Measurements from ENCODE around the gene AKAP11. TPM values are rescaled to one million over a fixed set of nuclear protein-coding genes. Genes with fewer than 3 reads are reported as not detected.

Gene AKAP11
- total and polyA plus RNA-seq, 2 experiments from 2014 or later = 4.4 to 30.6 TPM

DNA sequence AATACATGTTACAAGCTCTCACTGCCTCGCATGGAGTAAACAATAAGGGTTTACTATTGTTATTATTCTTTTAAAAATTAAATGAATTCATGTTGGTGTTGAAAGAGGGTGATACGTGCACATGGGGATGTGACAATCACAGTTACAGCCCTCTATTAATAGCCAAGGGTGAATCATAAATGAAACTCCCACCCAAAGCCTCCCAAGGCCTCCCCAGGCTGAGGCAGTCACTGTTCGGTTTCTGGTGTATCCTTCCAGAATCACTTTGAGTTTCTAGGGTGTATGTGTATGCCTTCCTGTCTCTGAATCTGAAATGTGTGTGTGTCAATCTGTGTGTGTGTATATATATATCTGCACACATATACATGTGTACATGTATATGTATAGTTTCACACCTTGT is 73.4 kb downstream of the AKAP11 start:
- Histone ChIP-seq H3K27ac (no peak overlapping the region), H3K4me3 (no peak overlapping the region), H3K79me2 (no peaks in the 10 kb centered on the region), H3K27me3 (no peaks in the 10 kb centered on the region), H3K4me2 (no peak overlapping the region), H3K9me2 (replicated peaks; ENCODE audit: insufficient read depth) (no peaks in the 10 kb centered on the region), H3K36me3 (replicated peaks; ENCODE audit: insufficient read depth, low read depth) (no peaks in the 10 kb centered on the region), H4K20me1 (ENCODE audit: insufficient read depth, poor library complexity, severe bottlenecking) (no peaks in the 10 kb centered on the region), H3K4me1 (ENCODE audit: insufficient read depth) (no peaks in the 10 kb centered on the region), H3K9me3 (ENCODE audit: low read depth) (no peaks in the 10 kb centered on the region), H2AFZ (no peak overlapping the region)
- no peak for DNase-seq (ENCODE audit: low spot score)
- no peak for TF ChIP-seq CTCF (IDR thresholded peaks at IDR 0.05; ENCODE audit: poor library complexity)
- no peak for TF ChIP-seq EZH2 (IDR thresholded peaks at IDR 0.05; ENCODE audit: borderline replicate concordance)
- TF ChIP-seq EZH2phosphoT487 (IDR thresholded peaks at IDR 0.05; ENCODE audit: low read depth, severe bottlenecking, unreplicated experiment) = no peak
- WGBS (ENCODE audit: low lambda C conversion rate, missing lambda C conversion rate) = 87% methylated on average over 3 of the region's 3 CpGs

- Histone ChIP-seq H2AFZ (no peak overlapping the region), H3K4me3 (no peak overlapping the region), H3K79me2 (no peaks in the 10 kb centered on the region), H3K9me2 (replicated peaks; ENCODE audit: insufficient read depth) (no peaks in the 10 kb centered on the region), H4K20me1 (ENCODE audit: insufficient read depth, poor library complexity, severe bottlenecking) (no peaks in the 10 kb centered on the region), H3K27ac (no peak overlapping the region), H3K27me3 (no peaks in the 10 kb centered on the region), H3K4me1 (ENCODE audit: insufficient read depth) (no peaks in the 10 kb centered on the region), H3K36me3 (replicated peaks; ENCODE audit: insufficient read depth, low read depth) (no peaks in the 10 kb centered on the region), H3K4me2 (no peak overlapping the region), H3K9me3 (ENCODE audit: low read depth) (no peaks in the 10 kb centered on the region)
- WGBS (ENCODE audit: low lambda C conversion rate, missing lambda C conversion rate) = 87% methylated on average over 4 of the region's 4 CpGs
- no peak for DNase-seq (ENCODE audit: low spot score)
- TF ChIP-seq EZH2phosphoT487 (IDR thresholded peaks at IDR 0.05; ENCODE audit: low read depth, severe bottlenecking, unreplicated experiment) (no peak), EZH2 (IDR thresholded peaks at IDR 0.05; ENCODE audit: borderline replicate concordance) (no peak), CTCF (IDR thresholded peaks at IDR 0.05; ENCODE audit: poor library complexity) (no peak)
Measured at GRCh38 chr13:42348576-42348975, 76.6 kb downstream of the AKAP11 start.

GRCh38 chr13:42350141-42350540 is 78.2 kb downstream of the AKAP11 start:
- H3K79me2 ChIP-seq = no peaks in the 10 kb centered on the region
- no peak for DNase-seq (ENCODE audit: low spot score)
- TF ChIP-seq CTCF (IDR thresholded peaks at IDR 0.05; ENCODE audit: poor library complexity) (no peak), EZH2 (IDR thresholded peaks at IDR 0.05; ENCODE audit: borderline replicate concordance) (no peak), EZH2phosphoT487 (IDR thresholded peaks at IDR 0.05; ENCODE audit: low read depth, severe bottlenecking, unreplicated experiment) (no peak)
- H3K9me3 ChIP-seq (ENCODE audit: low read depth) = no peaks in the 10 kb centered on the region
- H3K27me3 ChIP-seq = no peaks in the 10 kb centered on the region
- H3K4me3 ChIP-seq = no peak overlapping the region
- H3K36me3 ChIP-seq (replicated peaks; ENCODE audit: insufficient read depth, low read depth) = no peaks in the 10 kb centered on the region
- no peak overlapping the region for H3K4me2 ChIP-seq
- H3K27ac ChIP-seq = no peak overlapping the region
- no peaks in the 10 kb centered on the region for H4K20me1 ChIP-seq (ENCODE audit: insufficient read depth, poor library complexity, severe bottlenecking)
- H2AFZ ChIP-seq = no peak overlapping the region
- H3K9me2 ChIP-seq (replicated peaks; ENCODE audit: insufficient read depth) = no peaks in the 10 kb centered on the region
- 62% methylated on average over 4 of the region's 4 CpGs for WGBS (ENCODE audit: low lambda C conversion rate, missing lambda C conversion rate)
- H3K4me1 ChIP-seq (ENCODE audit: insufficient read depth) = no peaks in the 10 kb centered on the region
